DMS114 treated with DMSO at 0.1 percent for 48 hours (cell line): ENCODE results near the gene FBN1.

ENCODE experiments used
- DNase-seq: peaks from one replicate; lab custom pipeline; 2025; ENCODE audit not compliant: unreplicated experiment; lab: John Stamatoyannopoulos, UW

FBN1 gene

GRCh38 chr15:48408327-48408726 is 237.2 kb downstream of the FBN1 start:
- no peak for DNase-seq

GRCh38 chr15:48407646-48408045 is 237.9 kb downstream of the FBN1 start:
- no peak for DNase-seq

DNA sequence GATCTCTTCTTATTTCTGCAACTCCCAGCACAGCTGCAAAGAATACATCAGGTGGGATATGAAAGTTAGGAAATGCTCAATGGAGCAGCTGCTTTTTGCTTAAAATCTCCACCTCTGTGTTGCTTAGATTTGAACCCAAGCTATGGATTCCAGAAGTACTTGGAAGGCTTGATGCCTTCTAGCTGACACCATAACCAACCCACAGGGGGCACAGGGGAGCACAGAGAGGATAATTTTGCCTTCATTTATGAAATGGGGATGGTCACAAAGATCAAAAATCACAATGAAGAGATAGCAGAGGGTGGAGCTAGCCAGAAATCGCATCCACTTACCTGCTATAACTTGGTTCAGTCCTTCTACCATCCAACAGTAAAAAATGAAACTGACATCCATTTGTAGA is 238.6 kb downstream of the FBN1 start:
- no peak for DNase-seq

- no peak for DNase-seq
Measured at GRCh38 chr15:48406266-48406891, 239.1 kb downstream of the FBN1 start.

- DNase-seq = no peak
Measured at GRCh38 chr15:48402427-48403177, 242.9 kb downstream of the FBN1 start.

- DNase-seq = no peak
Measured at GRCh38 chr15:48400086-48400485, 245.4 kb downstream of the FBN1 start.

- DNase-seq = no peak
Measured at GRCh38 chr15:48397841-48398240, 247.7 kb downstream of the FBN1 start.

DNA sequence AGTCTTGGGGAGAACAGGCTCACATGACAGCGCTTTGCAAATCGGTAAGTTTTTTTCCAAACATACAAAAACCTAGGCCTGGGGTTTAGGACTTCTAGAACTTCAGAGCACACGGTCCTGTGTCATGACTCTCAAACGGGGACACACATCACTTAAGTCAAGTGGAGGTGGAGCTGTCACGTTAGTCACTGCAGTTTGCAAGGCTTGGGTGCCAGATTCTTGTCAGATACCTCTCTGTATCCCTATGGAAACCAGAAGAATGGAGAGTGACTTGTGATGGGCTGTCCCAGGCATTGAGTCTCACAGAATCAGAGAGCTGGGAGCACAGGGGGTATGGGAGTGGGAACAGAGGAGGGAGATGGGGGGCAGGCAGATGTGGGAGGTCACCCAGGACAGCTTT is 249.5 kb downstream of the FBN1 start:
- no peak for DNase-seq

DNA sequence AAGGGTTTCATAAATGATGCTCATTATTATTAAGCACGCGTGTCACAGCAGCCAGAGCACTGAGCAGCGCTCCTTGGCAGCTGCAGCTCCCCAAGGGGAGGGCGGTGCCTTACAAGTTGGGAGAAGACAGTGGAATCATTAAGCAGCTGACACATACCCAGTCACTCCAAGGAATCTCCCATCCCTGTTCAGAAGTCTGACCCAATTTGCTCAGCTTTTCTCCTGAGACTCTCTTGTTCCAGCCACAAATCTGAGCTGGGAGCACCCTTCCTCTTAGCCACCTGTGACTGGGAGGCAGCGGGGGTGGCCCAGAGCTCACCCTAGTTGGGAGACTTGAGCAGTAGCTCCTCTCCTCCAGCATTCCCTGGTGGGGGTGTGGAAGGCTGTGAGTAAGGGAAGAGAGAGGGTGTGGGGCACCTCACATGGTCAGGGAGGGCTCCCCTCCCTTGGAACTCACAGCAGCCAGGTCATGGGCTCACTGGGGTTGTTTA is 249.9 kb downstream of the FBN1 start:
- no peak for DNase-seq

- DNase-seq = no peak
Measured at GRCh38 chr15:48394970-48395369, 250.5 kb downstream of the FBN1 start.

GRCh38 chr15:48393645-48394506 is 251.6 kb downstream of the FBN1 start:
- no peak for DNase-seq

- no peak for DNase-seq
Measured at GRCh38 chr15:48392356-48392755, 253.2 kb downstream of the FBN1 start.

- no peak for DNase-seq
Measured at GRCh38 chr15:48391950-48392349, 253.6 kb downstream of the FBN1 start.

GRCh38 chr15:48389691-48390143 is 255.8 kb downstream of the FBN1 start:
- no peak for DNase-seq

- DNase-seq = no peak
Measured at GRCh38 chr15:48388910-48389309, 256.6 kb downstream of the FBN1 start.

- no peak for DNase-seq
Measured at GRCh38 chr15:48388016-48388851, 257.3 kb downstream of the FBN1 start.

DNA sequence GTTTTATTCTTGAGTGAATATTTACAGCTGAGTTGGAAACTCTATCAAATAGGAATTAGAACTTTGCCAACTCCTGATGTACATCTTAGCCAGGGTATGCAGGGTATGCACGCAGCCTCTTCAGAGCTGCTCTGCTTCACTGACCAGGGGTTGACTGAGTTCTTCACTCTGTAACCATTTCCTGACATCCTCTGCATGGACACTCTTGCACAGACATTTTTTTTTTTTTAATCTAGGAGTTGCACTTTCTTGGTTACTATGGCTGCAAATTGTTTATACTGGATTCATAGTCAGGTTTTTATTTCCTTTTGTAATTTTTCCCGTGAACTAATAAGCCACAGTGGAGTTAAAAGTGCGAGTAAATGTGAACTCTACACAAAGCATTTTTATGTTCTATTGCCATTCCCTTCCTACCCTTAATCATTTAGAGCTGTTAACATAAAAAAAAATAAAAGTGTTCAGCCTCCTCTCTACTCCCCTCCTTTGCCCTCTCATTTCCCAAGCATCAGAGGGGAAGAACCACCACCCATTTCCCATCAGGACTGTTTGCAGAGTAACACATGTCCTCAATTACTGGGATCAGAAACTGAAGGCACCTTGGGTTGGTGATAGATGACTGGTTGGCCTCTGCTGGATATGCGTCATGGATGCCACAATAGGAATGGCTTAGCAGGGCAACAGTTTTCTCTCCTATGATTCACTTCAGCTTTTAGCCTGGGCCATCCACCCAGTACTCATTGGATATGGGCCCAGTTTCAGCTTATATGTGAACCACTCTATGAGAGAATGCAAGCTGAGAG is 260.3 kb downstream of the FBN1 start:
- DNase-seq = no peak

- no peak for DNase-seq
Measured at GRCh38 chr15:48384616-48385015, 260.9 kb downstream of the FBN1 start.

GRCh38 chr15:48383031-48383430 is 262.5 kb downstream of the FBN1 start:
- DNase-seq = no peak

GRCh38 chr15:48381861-48382260 is 263.6 kb downstream of the FBN1 start:
- DNase-seq = no peak
